Naive thymus-derived CD8-positive, alpha-beta T cell (primary cell): ENCODE results near the gene SCPEP1. TPM values are rescaled to one million over a fixed set of nuclear protein-coding genes. Genes with fewer than 3 reads are reported as not detected.
A peak's percentile ranks its signal among the peaks of the same experiment; 100 is the strongest.

Source experiments
- ATAC-seq, 2 donors: fragments of 150-1000 bp; cut with Tn5 transposase in 1 of 2; sonication (Bioruptor Pico), chemical (Tn5 transposase) in 1 of 2; 1 replicate in 1 of 2; 2 replicates in 1 of 2; pipeline ENCODE4 v1.10.0; 2021; ENCODE audit warnings: mild to moderate bottlenecking in 2 of 2, moderate library complexity in 2 of 2
- POLR2A ChIA-PET: fragments of 350-600 bp; sonication (Branson Sonifier 250); formaldehyde crosslinking; loops from one replicate; lab custom pipeline; 2021; ENCODE audit warnings: antibody characterized with exemption; lab: Charles Lee
- DNase-seq, 10 donors: peaks; one replicate each; pipeline versions ENCODE4 v3.0.0 to v3.0.0-alpha.2; 2020 to 2022
- H3K27ac Mint-ChIP-seq, 10 donors: one replicate each; pipeline ENCODE4 v1.8.0; 2020 to 2022; ENCODE audit warnings: mild to moderate bottlenecking in 10 of 10, mixed read lengths in 10 of 10, moderate library complexity in 4 of 10, inconsistent platforms in 1 of 10
- H3K27me3 Mint-ChIP-seq, 5 donors: one replicate each; pipeline ENCODE4 v1.8.0; 2021 to 2022; ENCODE audit warnings: mixed read lengths in 5 of 5
- H3K36me3 Mint-ChIP-seq, 3 donors: one replicate each; pipeline ENCODE4 v1.8.0; 2020 to 2022; ENCODE audit warnings: mixed read lengths in 3 of 3, mild to moderate bottlenecking in 2 of 3, inconsistent platforms in 1 of 3
- H3K4me1 Mint-ChIP-seq, 4 donors: one replicate each; pipeline ENCODE4 v1.8.0; 2021 to 2022; ENCODE audit warnings: mixed read lengths in 4 of 4
- H3K4me3 Mint-ChIP-seq, 10 donors: one replicate each; pipeline ENCODE4 v1.8.0; 2020 to 2022; ENCODE audit warnings: mild to moderate bottlenecking in 10 of 10, mixed read lengths in 10 of 10, moderate library complexity in 6 of 10, inconsistent platforms in 1 of 10
- H3K9me3 Mint-ChIP-seq, 9 donors: one replicate each; pipeline ENCODE4 v1.8.0; 2020 to 2022; ENCODE audit warnings: mixed read lengths in 9 of 9, mild to moderate bottlenecking in 3 of 9, inconsistent platforms in 1 of 9, moderate library complexity in 1 of 9
- polyA plus RNA-seq, 3 donors: library from polyadenylated mRNA; unstranded; fragments of 300-500 nt; fragmentation: Illumina TruSeq; gene quantifications; one replicate each; pipeline ENCODE4 v1.2.3, GENCODE V29; 2021
- total RNA-seq, 8 experiments: library from RNA in 2 of 8; stranded (reverse) in 2 of 8; gene quantifications; one replicate each; pipeline ENCODE4 v1.2.3 and lab custom pipeline; 2021 to 2026

Gene SCPEP1
- total and polyA plus RNA-seq, 5 experiments from 2014 or later = 17.6 to 32.7 (median 28.2) TPM

GRCh38 chr17:57009737-57010445 is 32.0 kb downstream of the SCPEP1 start:
- POLR2A ChIA-PET = interaction anchor here (0.7 kb wide), 1 partner anchor 19 kb away, joined by 3 read pairs; no protein-coding TSS in a partner anchor
- DNase-seq = peak; percentile 6 to 70 (median 39)
- Mint-ChIP-seq H3K27ac (peak overlapping the region in 4 of 10 donors; percentile 1 to 34 (median 3)), H3K4me1 (peaks cover 4 to 21% (median 8%) of the 10 kb centered on the region in 4 donors), H3K36me3 (peaks cover 0 to 15% (median 0%) of the 10 kb centered on the region in 3 donors), H3K4me3 (peak overlapping the region; percentile 22 to 67 (median 58)), H3K9me3 (no peaks in the 10 kb centered on the region), H3K27me3 (peaks cover 0 to 3% (median 0%) of the 10 kb centered on the region in 5 donors)
- peak; percentile 95 to 99 for ATAC-seq

GRCh38 chr17:57010487-57010886 is 32.6 kb downstream of the SCPEP1 start:
- H3K36me3 Mint-ChIP-seq = peaks cover 0 to 11% (median 0%) of the 10 kb centered on the region in 3 donors
- DNase-seq = no peak

GRCh38 chr17:57011491-57012015 is 33.6 kb downstream of the SCPEP1 start:
- peaks cover 0 to 3% (median 0%) of the 10 kb centered on the region in 9 donors for H3K9me3 Mint-ChIP-seq
- no peak overlapping the region for H3K27ac Mint-ChIP-seq
- DNase-seq (no peak), ATAC-seq (no peak)
- peaks cover 0 to 9% (median under 1%) of the 10 kb centered on the region in 5 donors for H3K27me3 Mint-ChIP-seq
- peaks cover 4 to 8% (median 7%) of the 10 kb centered on the region in 4 donors for H3K4me1 Mint-ChIP-seq
- POLR2A ChIA-PET = no interaction called here
- H3K36me3 Mint-ChIP-seq = peaks cover 0 to 5% (median 0%) of the 10 kb centered on the region in 3 donors
- H3K4me3 Mint-ChIP-seq = no peak overlapping the region

More at GRCh38 chr17:57010487-57010886, 32.6 kb downstream of the SCPEP1 start:
- Mint-ChIP-seq H3K9me3 (no peaks in the 10 kb centered on the region), H3K27ac (peak overlapping the region in 1 of 10 donors; percentile 40), H3K4me3 (peak overlapping the region in 8 of 10 donors; percentile 45 to 67 (median 58)), H3K4me1 (peaks cover 4 to 15% (median 7%) of the 10 kb centered on the region in 4 donors), H3K27me3 (peaks cover 0 to 9% (median 0%) of the 10 kb centered on the region in 5 donors)
- POLR2A ChIA-PET = interaction anchor here (0.7 kb wide), 1 partner anchor 19 kb away, joined by 3 read pairs; no protein-coding TSS in a partner anchor
- peak; percentile 27 to 41 for ATAC-seq

DNA sequence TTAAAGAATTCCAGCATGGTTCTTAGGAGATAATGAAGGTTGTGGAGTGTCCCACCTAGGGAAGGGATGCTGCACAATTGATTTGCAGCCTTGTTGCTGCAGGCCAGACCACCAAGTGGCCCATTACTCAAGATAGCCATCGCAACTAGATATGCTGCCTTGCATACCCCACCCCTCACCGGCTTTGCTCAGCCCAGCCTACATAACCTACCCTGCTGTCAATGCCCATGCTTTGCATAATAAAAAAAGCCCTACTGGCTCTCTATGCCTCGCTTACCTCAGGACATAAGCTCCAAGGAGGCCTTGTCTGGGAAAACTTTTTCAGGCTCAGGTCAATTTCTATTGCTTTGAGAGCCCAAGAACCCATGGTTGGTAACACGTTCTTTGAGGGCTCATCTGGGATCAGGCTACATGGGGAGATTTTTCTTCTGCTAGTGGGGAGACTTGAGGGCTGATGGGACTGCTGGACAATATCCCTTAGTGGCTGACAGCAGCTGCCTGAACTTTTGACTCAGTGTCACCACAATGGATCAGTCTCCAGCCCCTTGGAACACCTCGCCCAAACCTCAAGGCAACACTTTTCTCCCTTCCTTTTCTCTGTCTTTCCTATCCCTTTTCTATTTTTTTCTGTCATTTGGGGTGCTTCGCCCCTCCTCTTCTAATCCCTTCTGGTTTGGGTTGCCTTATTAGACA is 38.3 kb downstream of the SCPEP1 start:
- DNase-seq = no peak
- Mint-ChIP-seq H3K27ac (peak overlapping the region in 2 of 10 donors; percentile 22 to 69), H3K36me3 (no peaks in the 10 kb centered on the region), H3K9me3 (peaks cover 0 to 3% (median 0%) of the 10 kb centered on the region in 9 donors), H3K27me3 (peaks cover 3 to 29% (median 12%) of the 10 kb centered on the region in 5 donors), H3K4me1 (no peaks in the 10 kb centered on the region), H3K4me3 (no peak overlapping the region)
- POLR2A ChIA-PET = no interaction called here
- ATAC-seq = no peak

DNA sequence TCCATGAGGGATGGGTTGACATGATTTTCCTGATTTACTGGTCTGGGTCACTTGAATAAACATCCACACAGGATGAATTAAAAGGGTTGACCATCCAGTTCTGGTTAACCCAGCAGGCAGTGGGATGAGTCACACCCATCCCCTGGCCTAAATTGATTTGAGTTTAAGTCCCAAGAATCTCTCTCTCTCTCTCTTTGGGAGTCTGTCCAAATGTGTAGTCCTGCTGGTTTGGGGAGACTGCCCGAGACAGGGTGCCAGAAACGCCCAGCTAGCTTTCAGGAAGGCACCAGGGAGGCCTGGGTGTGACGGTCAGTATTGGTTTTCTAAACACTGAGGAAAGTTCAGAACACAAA is 38.8 kb downstream of the SCPEP1 start:
- Mint-ChIP-seq H3K27me3 (peaks cover 4 to 29% (median 15%) of the 10 kb centered on the region in 5 donors), H3K27ac (peak overlapping the region in 1 of 10 donors; percentile 69)
- POLR2A ChIA-PET = no interaction called here

GRCh38 chr17:57017625-57018024 is 39.7 kb downstream of the SCPEP1 start:
- H3K4me3 Mint-ChIP-seq = no peak overlapping the region
- POLR2A ChIA-PET = no interaction called here
- no peaks in the 10 kb centered on the region for H3K36me3 Mint-ChIP-seq
- DNase-seq (no peak), ATAC-seq (no peak)
- H3K27me3 Mint-ChIP-seq = peaks cover 4 to 29% (median 16%) of the 10 kb centered on the region in 5 donors
- H3K27ac Mint-ChIP-seq = no peak overlapping the region
- H3K4me1 Mint-ChIP-seq = no peaks in the 10 kb centered on the region
- peaks cover 0 to 3% (median 0%) of the 10 kb centered on the region in 9 donors for H3K9me3 Mint-ChIP-seq

More for the DNA sequence above, 38.8 kb downstream of the SCPEP1 start:
- ATAC-seq (no peak), DNase-seq (no peak)
- Mint-ChIP-seq H3K4me3 (no peak overlapping the region), H3K9me3 (peaks cover 0 to 3% (median 0%) of the 10 kb centered on the region in 9 donors), H3K36me3 (no peaks in the 10 kb centered on the region), H3K4me1 (no peaks in the 10 kb centered on the region)

- POLR2A ChIA-PET = no interaction called here
- Mint-ChIP-seq H3K27me3 (peaks cover 8 to 25% (median 16%) of the 10 kb centered on the region in 5 donors), H3K27ac (no peak overlapping the region)
Measured at GRCh38 chr17:57020208-57020607, 42.3 kb downstream of the SCPEP1 start.

DNA sequence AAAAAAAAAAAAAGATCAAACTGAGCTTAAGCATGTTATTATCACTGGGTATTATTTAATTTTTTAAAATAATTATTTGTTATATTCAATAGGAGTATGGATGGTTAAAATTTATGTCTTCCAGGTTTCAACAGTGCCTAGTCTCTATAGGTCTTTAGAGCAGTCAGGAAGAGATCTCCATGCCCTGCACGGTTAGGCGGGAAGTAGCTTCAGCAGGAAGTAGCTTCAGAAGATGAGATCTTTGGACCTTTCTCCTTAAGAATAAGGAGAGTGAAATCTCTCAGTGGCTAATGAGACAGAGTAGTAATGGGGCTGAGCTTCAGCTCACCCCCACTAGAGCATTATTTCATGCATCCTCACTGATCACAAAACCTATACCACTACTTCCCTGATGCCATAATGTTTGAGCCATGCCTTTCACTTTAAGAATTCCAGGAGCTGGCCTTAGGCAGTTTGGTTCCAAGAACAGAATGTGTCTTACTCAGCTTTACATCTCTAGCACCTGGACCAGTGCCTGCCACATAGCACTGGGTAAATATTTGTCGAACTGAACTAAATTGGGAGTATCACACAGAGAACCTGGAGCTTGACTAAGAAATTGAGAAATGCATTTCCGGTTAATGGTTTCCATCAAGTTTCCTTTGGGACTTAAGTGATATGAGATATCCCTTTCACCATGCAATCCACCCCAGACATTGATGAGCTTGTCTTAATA is 43.5 kb downstream of the SCPEP1 start:
- POLR2A ChIA-PET = no interaction called here
- H3K27ac Mint-ChIP-seq = no peak overlapping the region
- ATAC-seq (no peak), DNase-seq (no peak)
- H3K4me3 Mint-ChIP-seq = no peak overlapping the region
- peaks cover 8 to 25% (median 16%) of the 10 kb centered on the region in 5 donors for H3K27me3 Mint-ChIP-seq
- peaks cover 0 to 19% (median 6%) of the 10 kb centered on the region in 9 donors for H3K9me3 Mint-ChIP-seq
- H3K36me3 Mint-ChIP-seq = peaks cover 0 to 13% (median 3%) of the 10 kb centered on the region in 3 donors
- H3K4me1 Mint-ChIP-seq = no peaks in the 10 kb centered on the region

More at GRCh38 chr17:57020208-57020607, 42.3 kb downstream of the SCPEP1 start:
- DNase-seq (no peak), ATAC-seq (no peak)
- peaks cover 0 to 9% (median 3%) of the 10 kb centered on the region in 9 donors for H3K9me3 Mint-ChIP-seq
- no peak overlapping the region for H3K4me3 Mint-ChIP-seq
- H3K36me3 Mint-ChIP-seq = peaks cover 0 to 6% (median 3%) of the 10 kb centered on the region in 3 donors
- H3K4me1 Mint-ChIP-seq = no peaks in the 10 kb centered on the region

GRCh38 chr17:57025876-57026275 is 47.9 kb downstream of the SCPEP1 start:
- Mint-ChIP-seq H3K4me1 (no peaks in the 10 kb centered on the region), H3K9me3 (peaks cover 0 to 44% (median 18%) of the 10 kb centered on the region in 9 donors), H3K27me3 (peaks cover 0 to 18% (median 12%) of the 10 kb centered on the region in 5 donors), H3K36me3 (peaks cover 0 to 23% (median 3%) of the 10 kb centered on the region in 3 donors), H3K27ac (no peak overlapping the region), H3K4me3 (no peak overlapping the region)
- DNase-seq (no peak), ATAC-seq (no peak)
- POLR2A ChIA-PET = no interaction called here

DNA sequence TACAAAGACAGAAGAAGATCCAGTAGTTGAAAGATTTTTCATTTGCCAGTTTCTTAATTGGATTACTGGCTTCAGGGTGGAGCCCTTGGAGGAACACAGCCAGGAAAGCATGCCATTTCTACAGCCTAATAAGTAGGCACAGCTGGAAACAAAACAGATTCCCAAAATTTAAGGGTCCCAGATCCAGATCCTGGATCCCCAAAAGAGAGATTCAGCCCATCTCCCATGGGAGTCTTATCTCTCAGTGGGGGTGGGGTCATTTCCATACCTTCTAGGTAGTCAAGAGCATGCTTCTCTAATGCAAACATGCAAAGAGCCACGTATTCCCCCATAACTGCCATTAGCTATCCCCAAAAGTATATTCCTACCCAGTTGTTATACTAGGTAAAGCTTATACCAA is 49.9 kb downstream of the SCPEP1 start:
- no peak for ATAC-seq
- H3K36me3 Mint-ChIP-seq = peaks cover 0 to 23% (median 3%) of the 10 kb centered on the region in 3 donors
- H3K4me1 Mint-ChIP-seq = no peaks in the 10 kb centered on the region
- peaks cover 0 to 44% (median 18%) of the 10 kb centered on the region in 9 donors for H3K9me3 Mint-ChIP-seq
- peaks cover 0 to 15% (median 8%) of the 10 kb centered on the region in 5 donors for H3K27me3 Mint-ChIP-seq
- DNase-seq = no peak
- no peak overlapping the region for H3K27ac Mint-ChIP-seq
- H3K4me3 Mint-ChIP-seq = no peak overlapping the region
- POLR2A ChIA-PET = no interaction called here

GRCh38 chr17:57032343-57032742 is 54.4 kb downstream of the SCPEP1 start:
- Mint-ChIP-seq H3K9me3 (peaks cover 0 to 21% (median 10%) of the 10 kb centered on the region in 9 donors), H3K27ac (no peak overlapping the region), H3K4me3 (no peak overlapping the region), H3K36me3 (peaks cover 0 to 5% (median 0%) of the 10 kb centered on the region in 3 donors), H3K27me3 (peaks cover 17 to 26% (median 19%) of the 10 kb centered on the region in 5 donors), H3K4me1 (peaks cover 0 to 3% (median 0%) of the 10 kb centered on the region in 4 donors)
- POLR2A ChIA-PET = no interaction called here
- DNase-seq (no peak), ATAC-seq (no peak)

DNA sequence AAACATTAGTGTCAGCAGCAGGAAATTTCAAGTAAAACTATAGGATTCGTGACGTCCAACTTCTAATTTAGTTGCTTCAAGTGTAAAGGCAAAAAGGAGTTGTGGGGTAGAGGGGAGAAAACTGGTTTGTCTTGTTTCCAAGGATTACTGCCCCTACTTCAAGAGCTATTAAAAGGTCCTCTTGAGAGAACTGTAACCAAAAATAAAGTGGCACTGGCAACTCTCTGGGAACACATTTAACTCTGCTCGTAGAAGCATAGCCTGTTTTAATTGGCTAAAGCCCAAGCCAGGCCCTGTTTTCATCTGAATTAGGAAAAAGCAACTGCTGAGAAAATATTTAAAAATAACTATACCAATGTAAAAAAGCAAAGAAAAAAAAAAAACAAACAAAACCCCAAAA is 55.4 kb downstream of the SCPEP1 start:
- Mint-ChIP-seq H3K36me3 (peaks cover 0 to 3% (median 0%) of the 10 kb centered on the region in 3 donors), H3K27me3 (peaks cover 18 to 32% (median 21%) of the 10 kb centered on the region in 5 donors), H3K4me1 (peaks cover 0 to 3% (median 0%) of the 10 kb centered on the region in 4 donors), H3K27ac (no peak overlapping the region), H3K9me3 (peaks cover 0 to 12% (median 6%) of the 10 kb centered on the region in 9 donors), H3K4me3 (no peak overlapping the region)
- DNase-seq = no peak
- ATAC-seq = no peak
- POLR2A ChIA-PET = no interaction called here
